Effector memory CD8-positive, alpha-beta T cell (primary cell): ENCODE data around the gene FXYD3.
"Not testable (repeated sequence)": the region's sequence is repeated elsewhere in the genome, so short reads cannot be mapped to it uniquely, and the experiment has no call there.

Source experiments
- ATAC-seq: fragments of 150-1000 bp; cut with Tn5 transposase; replicated peaks from 2 replicates; pipeline ENCODE4 v1.10.0; 2021; ENCODE audit warnings: mild to moderate bottlenecking, moderate library complexity
- DNase-seq, 3 experiments: peaks; one replicate each; pipeline ENCODE4 v3.0.0; 2021
- H3K27ac Mint-ChIP-seq, 2 donors: one replicate each; pipeline ENCODE4 v1.8.0; 2022; ENCODE audit warnings: mild to moderate bottlenecking in 2 of 2, mixed read lengths in 2 of 2, moderate library complexity in 2 of 2
- H3K27me3 Mint-ChIP-seq, 2 donors: one replicate each; pipeline ENCODE4 v1.8.0; 2022; ENCODE audit warnings: mixed read lengths in 2 of 2
- H3K36me3 Mint-ChIP-seq: one replicate; pipeline ENCODE4 v1.8.0; 2022; ENCODE audit warnings: mild to moderate bottlenecking, moderate library complexity, mixed read lengths; ENCODE audit not compliant: insufficient read depth
- H3K4me1 Mint-ChIP-seq, 2 donors: one replicate each; pipeline ENCODE4 v1.8.0; 2022; ENCODE audit warnings: low read depth in 2 of 2, mixed read lengths in 2 of 2
- H3K4me3 Mint-ChIP-seq, 2 donors: one replicate each; pipeline ENCODE4 v1.8.0; 2022; ENCODE audit warnings: mild to moderate bottlenecking in 2 of 2, mixed read lengths in 2 of 2, moderate library complexity in 2 of 2
- H3K9me3 Mint-ChIP-seq, 2 donors: one replicate each; pipeline ENCODE4 v1.8.0; 2022; ENCODE audit warnings: mixed read lengths in 2 of 2

The FXYD3 gene

DNA sequence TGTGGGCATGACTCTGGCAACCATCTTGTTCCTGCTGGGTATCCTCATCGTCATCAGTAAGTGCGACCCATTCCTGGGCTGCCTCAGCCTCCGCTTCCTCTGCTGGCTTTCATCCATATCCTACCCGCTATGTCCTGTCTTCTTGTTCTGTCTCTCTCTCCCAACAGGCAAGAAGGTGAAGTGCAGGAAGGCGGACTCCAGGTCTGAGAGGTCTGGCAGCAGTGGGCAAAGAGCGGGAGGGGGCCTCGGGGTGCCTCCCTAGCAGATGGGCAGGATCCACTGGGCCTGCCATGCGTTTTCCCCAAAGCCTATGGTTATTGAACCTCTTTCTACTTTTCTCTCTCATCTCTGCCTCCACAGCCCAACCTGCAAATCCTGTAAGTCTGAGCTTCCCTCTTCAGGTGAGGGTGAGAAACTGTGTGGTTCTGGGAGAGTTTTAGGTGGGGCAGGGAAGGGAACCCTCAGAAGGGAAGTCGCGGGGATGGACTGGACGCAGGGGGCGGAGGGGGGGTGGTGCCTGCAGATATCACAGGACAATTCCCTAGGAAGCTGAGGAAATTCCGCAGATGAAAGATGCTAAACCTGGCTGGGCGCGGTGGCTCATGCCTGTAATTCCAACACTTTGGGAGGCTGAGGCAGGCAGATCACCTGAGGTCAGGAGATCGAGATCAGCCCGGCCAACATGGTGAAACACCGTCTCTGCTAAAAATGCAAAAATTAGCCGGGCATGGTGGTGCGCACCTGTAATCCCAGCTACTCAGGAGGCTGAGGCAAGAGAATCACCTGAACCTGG lies 35.8 kb downstream of the FXYD3 start:
- H3K4me3 Mint-ChIP-seq, result peak overlapping the region in 1 of 2 donors; percentile 48
- no peaks in the 10 kb centered on the region for H3K9me3 Mint-ChIP-seq
- peaks cover 22% of the 10 kb centered on the region for H3K36me3 Mint-ChIP-seq
- no peaks in the 10 kb centered on the region for H3K27me3 Mint-ChIP-seq
- ATAC-seq (no peak), DNase-seq (no peak)
- peaks cover 27 to 35% of the 10 kb centered on the region in 2 donors for H3K4me1 Mint-ChIP-seq
- H3K27ac Mint-ChIP-seq, result no peak overlapping the region

- Mint-ChIP-seq H3K4me1 (peaks cover 33 to 45% of the 10 kb centered on the region in 2 donors), H3K27ac (peak overlapping the region; percentile 98 to 99)
Measured at GRCh38 chr19:35153129-35153522, 37.5 kb downstream of the FXYD3 start.

GRCh38 chr19:35153701-35154524 lies 38.3 kb downstream of the FXYD3 start:
- Mint-ChIP-seq H3K27me3 (no peaks in the 10 kb centered on the region), H3K9me3 (no peaks in the 10 kb centered on the region), H3K4me3 (peak overlapping the region; percentile 99 to 100), H3K27ac (peak overlapping the region; percentile 98 to 99), H3K4me1 (peaks cover 35 to 49% of the 10 kb centered on the region in 2 donors), H3K36me3 (peaks cover 43% of the 10 kb centered on the region)
- DNase-seq (peak; percentile 62 to 67 (median 64)), ATAC-seq (peak; percentile 65)

More at GRCh38 chr19:35153129-35153522, 37.5 kb downstream of the FXYD3 start:
- not testable (repeated sequence) for ATAC-seq, H3K9me3 Mint-ChIP-seq, DNase-seq, H3K27me3 Mint-ChIP-seq
- H3K36me3 Mint-ChIP-seq, result peaks cover 35% of the 10 kb centered on the region
- peak overlapping the region; percentile 99 to 100 for H3K4me3 Mint-ChIP-seq

GRCh38 chr19:35154525-35155406 lies 39.1 kb downstream of the FXYD3 start, which contains the start of gene FXYD5:
Gene FXYD5 (plus strand): TSS chr19:35154735. CDS start chr19:35155551, 816 bp downstream.
- peak within 1 kb of the TSS; percentile 99 to 100 for H3K4me3 Mint-ChIP-seq
- peak within 1 kb of the TSS; percentile 98 to 99 for H3K27ac Mint-ChIP-seq
- H3K9me3 Mint-ChIP-seq, result no peaks in the 10 kb centered on the region
- peaks cover 50% of the 10 kb centered on the region for H3K36me3 Mint-ChIP-seq
- peaks cover 35 to 49% of the 10 kb centered on the region in 2 donors for H3K4me1 Mint-ChIP-seq
- DNase-seq (peak; percentile 37 to 51 (median 46)), ATAC-seq (peak; percentile 79)
- no peaks in the 10 kb centered on the region for H3K27me3 Mint-ChIP-seq

DNA sequence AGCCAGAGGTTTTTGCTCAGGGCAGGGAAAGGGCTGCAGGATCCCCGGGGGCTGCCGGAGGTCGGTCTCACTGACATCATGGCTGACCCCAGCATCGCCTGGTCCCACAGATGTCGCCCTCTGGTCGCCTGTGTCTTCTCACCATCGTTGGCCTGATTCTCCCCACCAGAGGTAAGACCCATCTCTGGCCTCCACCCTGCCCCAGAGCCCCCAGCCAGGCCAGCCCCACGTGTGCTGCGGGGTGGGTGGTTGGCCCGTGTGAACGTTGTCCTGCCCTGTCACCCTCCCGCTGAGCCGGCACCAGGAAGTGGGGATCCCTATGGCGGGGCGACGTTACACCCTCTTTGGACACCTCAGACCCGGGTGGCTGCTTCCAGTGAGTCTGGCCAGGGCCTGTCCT lies 39.8 kb downstream of the FXYD3 start:
- Mint-ChIP-seq H3K27ac (peak overlapping the region; percentile 98 to 99), H3K9me3 (no peaks in the 10 kb centered on the region), H3K27me3 (no peaks in the 10 kb centered on the region), H3K4me1 (peaks cover 35 to 49% of the 10 kb centered on the region in 2 donors), H3K36me3 (peaks cover 57% of the 10 kb centered on the region), H3K4me3 (peak overlapping the region; percentile 99 to 100)
- DNase-seq (no peak), ATAC-seq (peak; percentile 22)

DNA sequence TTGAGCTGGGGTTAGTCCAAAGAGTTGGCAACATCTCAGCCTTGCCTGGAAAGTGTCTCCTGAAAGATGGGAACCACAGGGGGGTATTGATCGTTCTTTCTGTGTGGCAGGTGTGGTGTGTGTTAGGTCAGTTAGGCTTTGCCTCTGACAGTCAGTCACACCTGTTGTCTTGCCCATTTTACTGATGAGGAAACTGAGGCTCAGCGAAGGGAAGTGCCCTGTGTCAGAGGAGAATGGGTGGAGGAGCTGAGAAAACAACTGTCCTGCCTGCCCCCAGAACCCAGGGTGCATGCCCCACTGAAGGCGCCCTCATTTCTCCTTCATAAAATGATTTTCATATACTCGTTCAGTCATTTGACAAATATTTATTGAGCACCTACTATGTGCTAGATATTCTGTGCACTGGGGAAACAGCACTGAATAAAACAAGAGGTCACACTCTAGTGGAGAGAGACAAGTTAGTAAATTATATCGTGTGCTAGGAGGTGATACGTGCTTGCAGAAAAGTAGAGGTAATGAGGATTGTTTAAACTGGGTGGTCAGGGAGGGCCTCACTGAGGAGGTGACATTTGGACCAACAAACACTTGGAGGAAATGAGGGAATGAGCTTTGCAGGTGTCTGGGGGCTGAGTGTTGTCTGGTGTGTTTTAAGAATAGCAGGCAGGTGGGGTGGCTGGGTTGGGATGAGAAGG lies 40.5 kb downstream of the FXYD3 start:
- Mint-ChIP-seq H3K9me3 (no peaks in the 10 kb centered on the region), H3K36me3 (peaks cover 62% of the 10 kb centered on the region), H3K27me3 (no peaks in the 10 kb centered on the region), H3K4me1 (peaks cover 37 to 49% of the 10 kb centered on the region in 2 donors), H3K4me3 (peak overlapping the region; percentile 99 to 100), H3K27ac (peak overlapping the region; percentile 98 to 99)
- ATAC-seq (no peak), DNase-seq (no peak)

GRCh38 chr19:35156673-35157014 lies 41.0 kb downstream of the FXYD3 start:
- H3K27ac Mint-ChIP-seq, result peak overlapping the region; percentile 98 to 99
- DNase-seq (no peak), ATAC-seq (no peak)
- H3K27me3 Mint-ChIP-seq, result no peaks in the 10 kb centered on the region
- H3K9me3 Mint-ChIP-seq, result no peaks in the 10 kb centered on the region
- H3K36me3 Mint-ChIP-seq, result peaks cover 66% of the 10 kb centered on the region
- H3K4me3 Mint-ChIP-seq, result peak overlapping the region; percentile 99 to 100
- peaks cover 37 to 49% of the 10 kb centered on the region in 2 donors for H3K4me1 Mint-ChIP-seq

- ATAC-seq, result no peak
- Mint-ChIP-seq H3K27me3 (no peaks in the 10 kb centered on the region), H3K36me3 (peaks cover 74% of the 10 kb centered on the region), H3K4me1 (peaks cover 42 to 45% of the 10 kb centered on the region in 2 donors), H3K27ac (peak overlapping the region in 1 of 2 donors; percentile 99), H3K4me3 (peak overlapping the region in 1 of 2 donors; percentile 100), H3K9me3 (peaks cover 0 to 5% of the 10 kb centered on the region in 2 donors)
- no peak for DNase-seq
Measured at GRCh38 chr19:35157431-35157830, 41.8 kb downstream of the FXYD3 start.

GRCh38 chr19:35159606-35160005 lies 44.0 kb downstream of the FXYD3 start:
- H3K27ac Mint-ChIP-seq, result peak overlapping the region in 1 of 2 donors; percentile 99
- H3K4me3 Mint-ChIP-seq, result no peak overlapping the region
- DNase-seq (no peak), ATAC-seq (no peak)
- no peaks in the 10 kb centered on the region for H3K27me3 Mint-ChIP-seq
- H3K9me3 Mint-ChIP-seq, result peaks cover 0 to 6% of the 10 kb centered on the region in 2 donors
- peaks cover 36 to 38% of the 10 kb centered on the region in 2 donors for H3K4me1 Mint-ChIP-seq
- H3K36me3 Mint-ChIP-seq, result peaks cover 88% of the 10 kb centered on the region

GRCh38 chr19:35160629-35161433 lies 45.2 kb downstream of the FXYD3 start:
- Mint-ChIP-seq H3K36me3 (peaks cover 88% of the 10 kb centered on the region), H3K27ac (peak overlapping the region; percentile 8 to 88), H3K4me3 (no peak overlapping the region), H3K9me3 (peaks cover 5 to 6% of the 10 kb centered on the region in 2 donors), H3K4me1 (peaks cover 24 to 29% of the 10 kb centered on the region in 2 donors), H3K27me3 (no peaks in the 10 kb centered on the region)
- DNase-seq, result no peak
- no peak for ATAC-seq

DNA sequence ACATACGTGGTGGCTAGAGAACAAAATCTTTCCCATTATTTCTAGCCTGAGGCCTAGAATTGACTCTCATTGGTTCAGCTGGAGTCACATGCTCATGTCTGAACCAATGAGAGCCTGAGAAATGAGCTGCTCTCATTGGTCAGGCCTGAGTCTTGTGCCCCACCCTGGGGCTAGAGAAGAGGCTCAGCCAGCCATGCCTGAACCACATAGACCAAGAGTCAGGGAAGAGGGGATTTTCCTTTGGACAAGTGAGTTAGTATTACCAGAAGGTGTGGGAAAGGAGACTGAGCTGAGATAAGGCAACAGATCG lies 45.8 kb downstream of the FXYD3 start:
- Mint-ChIP-seq H3K9me3 (peaks cover 6 to 10% of the 10 kb centered on the region in 2 donors), H3K27ac (peak overlapping the region; percentile 1 to 8), H3K27me3 (no peaks in the 10 kb centered on the region), H3K36me3 (peaks cover 92% of the 10 kb centered on the region), H3K4me1 (peaks cover 19 to 25% of the 10 kb centered on the region in 2 donors), H3K4me3 (no peak overlapping the region)
- DNase-seq (no peak), ATAC-seq (no peak)
